22Rv1 (cell line): ENCODE data around the gene SPTSSB.
A peak's percentile ranks its signal among the peaks of the same experiment; 100 is the strongest.

Source experiments
- H3K27ac ChIP-seq: fragments of 450-650 bp; 2 replicates; pipeline ENCODE4 v1.5.1; 2017
- CTCF ChIP-seq: fragments of 450-650 bp; IDR thresholded peaks from 2 replicates; pipeline ENCODE4 v1.5.1; 2017; ENCODE audit warnings: mild to moderate bottlenecking
- ZFX ChIP-seq: fragments of 450-650 bp; IDR thresholded peaks from 2 replicates; pipeline ENCODE4 v1.6.1; 2017; ENCODE audit warnings: antibody characterized with exemption, borderline replicate concordance

SPTSSB gene

GRCh38 chr3:161310649-161311423, 60.5 kb downstream of the SPTSSB start:
- H3K27ac ChIP-seq = no peak overlapping the region
- TF ChIP-seq ZFX = no peak

GRCh38 chr3:161305095-161305991, 66.0 kb downstream of the SPTSSB start:
- no peak overlapping the region for H3K27ac ChIP-seq
- peak; percentile 86 for TF ChIP-seq CTCF
- TF ChIP-seq ZFX = no peak

DNA sequence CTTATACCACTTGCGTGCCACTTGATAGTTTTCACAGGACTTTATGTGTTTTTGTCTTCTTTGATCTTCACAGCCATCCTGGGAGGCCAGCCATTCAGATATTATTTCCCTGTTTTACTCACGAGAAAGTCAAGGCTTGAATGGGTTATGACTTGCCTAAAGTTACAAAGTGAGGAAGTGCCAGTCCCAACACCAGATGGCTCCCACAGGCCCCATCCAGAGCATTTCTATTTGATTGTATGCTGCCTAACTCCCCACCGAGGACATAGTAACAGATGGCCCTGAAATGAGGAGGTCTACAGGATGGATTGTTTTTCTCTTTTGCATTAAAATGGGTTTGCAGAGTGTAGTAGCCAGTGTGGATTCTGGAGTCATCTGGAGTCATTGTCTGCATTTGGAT, 74.5 kb downstream of the SPTSSB start:
- TF ChIP-seq CTCF (no peak), ZFX (no peak)
- H3K27ac ChIP-seq = no peak overlapping the region

- TF ChIP-seq ZFX = no peak
- no peak for TF ChIP-seq CTCF
- H3K27ac ChIP-seq = no peak overlapping the region
Observed at GRCh38 chr3:161295325-161295724, 76.0 kb downstream of the SPTSSB start.
